Hepatocyte (in vitro differentiated cells): Measurements from ENCODE around the gene ASIC2. TPM values are rescaled to one million over a fixed set of nuclear protein-coding genes. Genes with fewer than 3 reads are reported as not detected.

Experiments
- DNase-seq: peaks from one replicate; pipeline ENCODE4 v3.0.0-alpha.2; 2016; ENCODE audit warnings: low spot score
- H2AFZ ChIP-seq: fragments of 200-600 bp; sonication (generic); 2 replicates; pipeline ENCODE4 v1.6.0; 2016; ENCODE audit warnings: antibody characterized with exemption, mild to moderate bottlenecking
- H3K27ac ChIP-seq: fragments of 200-600 bp; sonication (generic); 2 replicates; pipeline ENCODE4 v1.5.1; 2016; ENCODE audit warnings: mild to moderate bottlenecking
- H3K27me3 ChIP-seq: fragments of 200-600 bp; sonication (generic); 2 replicates; pipeline ENCODE4 v1.6.1; 2016
- H3K36me3 ChIP-seq: fragments of 200-600 bp; sonication (generic); replicated peaks from 2 replicates; pipeline ENCODE4 v1.5.1; 2016; ENCODE audit warnings: low read depth; ENCODE audit not compliant: insufficient read depth
- H3K4me1 ChIP-seq: fragments of 200-600 bp; sonication (generic); 2 replicates; pipeline ENCODE4 v1.5.1; 2016; ENCODE audit warnings: mild to moderate bottlenecking, moderate library complexity; ENCODE audit not compliant: insufficient read depth
- H3K4me2 ChIP-seq: fragments of 200-600 bp; sonication (generic); 2 replicates; pipeline ENCODE4 v1.6.0; 2016
- H3K4me3 ChIP-seq: fragments of 200-600 bp; sonication (generic); 2 replicates; pipeline ENCODE4 v1.5.1; 2016; ENCODE audit warnings: mild to moderate bottlenecking
- H3K79me2 ChIP-seq: fragments of 200-600 bp; sonication (generic); 2 replicates; pipeline ENCODE4 v1.6.0; 2017; ENCODE audit warnings: mild to moderate bottlenecking
- H3K9me2 ChIP-seq: fragments of 200-600 bp; sonication (generic); replicated peaks from 2 replicates; pipeline ENCODE4 v1.6.0; 2017; ENCODE audit warnings: mild to moderate bottlenecking; ENCODE audit not compliant: insufficient read depth
- H3K9me3 ChIP-seq: fragments of 200-600 bp; sonication (generic); 2 replicates; pipeline ENCODE4 v1.5.1; 2016; ENCODE audit warnings: low read depth, mild to moderate bottlenecking
- H4K20me1 ChIP-seq: fragments of 200-600 bp; sonication (generic); 2 replicates; pipeline ENCODE4 v1.6.0; 2016; ENCODE audit warnings: mild to moderate bottlenecking; ENCODE audit not compliant: insufficient read depth, poor library complexity, severe bottlenecking
- CTCF ChIP-seq: fragments of 200-600 bp; sonication (generic); IDR thresholded peaks from 2 replicates; pipeline ENCODE4 v1.5.1; 2016; ENCODE audit warnings: antibody characterized with exemption, mild to moderate bottlenecking; ENCODE audit not compliant: poor library complexity
- EZH2 ChIP-seq: fragments of 200-600 bp; sonication (generic); IDR thresholded peaks from 2 replicates; pipeline ENCODE4 v1.6.1; 2016; ENCODE audit warnings: antibody characterized with exemption, mild to moderate bottlenecking, borderline replicate concordance
- EZH2phosphoT487 ChIP-seq: fragments of 200-600 bp; sonication (generic); IDR thresholded peaks from one replicate; pipeline ENCODE4 v1.6.1; 2018; ENCODE audit warnings: antibody characterized with exemption, mild to moderate bottlenecking, low read depth, moderate library complexity; ENCODE audit not compliant: unreplicated experiment, severe bottlenecking
- WGBS: methylation state at CpG from one replicate; pipeline ENCODE4 v1.1.6; 2016; ENCODE audit warnings: low lambda C conversion rate; ENCODE audit errors: missing lambda C conversion rate; 5-methylcytosine and 5-hydroxymethylcytosine counted together
- polyA plus RNA-seq: library from polyadenylated mRNA; unstranded; fragments of >200 nt; fragmentation: Nextera tagmentation; extraction: Ambion mirVana; gene quantifications from 2 replicates; pipeline ENCODE4 v1.2.1, GENCODE V29; 2016
- total RNA-seq: library from RNA; depleted of rRNA; stranded (reverse); fragments of >200 nt; gene quantifications from 2 replicates; pipeline ENCODE4 v1.2.3, GENCODE V29; 2014

Gene ASIC2
- total and polyA plus RNA-seq, 2 experiments from 2014 or later: 2.3 to 3.3 TPM

DNA sequence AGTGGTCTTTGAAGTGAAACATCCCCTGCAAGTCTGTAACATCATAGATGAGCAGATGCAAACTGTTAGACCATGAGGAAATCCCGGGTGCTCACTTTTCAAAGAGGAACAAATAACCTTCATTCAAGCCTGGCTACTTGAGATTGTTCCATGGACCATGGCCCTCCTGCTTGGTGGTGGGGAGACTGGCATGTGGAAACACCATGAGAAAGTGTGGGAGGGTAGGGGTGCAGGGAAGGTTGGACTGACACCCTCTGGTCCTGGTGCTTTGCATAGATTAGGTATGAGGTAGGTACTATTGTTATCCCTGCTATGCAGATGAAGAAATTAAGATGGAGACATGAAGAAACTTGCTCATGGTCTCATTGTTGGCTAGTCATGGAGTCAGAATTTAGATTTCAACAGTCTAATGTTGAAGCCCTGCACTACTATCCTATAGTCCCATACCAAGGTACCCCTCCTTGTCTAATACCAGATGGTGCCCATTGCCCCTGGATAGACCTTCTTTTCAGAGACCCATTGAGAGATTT lies 242.4 kb downstream of the ASIC2 start:
- no peaks in the 10 kb centered on the region for H3K36me3 ChIP-seq
- no peaks in the 10 kb centered on the region for H3K9me3 ChIP-seq
- no peak overlapping the region for H3K4me3 ChIP-seq
- DNase-seq: no peak
- 69% methylated on average over 1 of the region's 1 CpG for whole genome bisulfite sequencing
- no peak for TF ChIP-seq EZH2phosphoT487
- TF ChIP-seq CTCF: no peak
- no peak overlapping the region for H3K27ac ChIP-seq
- no peaks in the 10 kb centered on the region for H4K20me1 ChIP-seq
- H3K27me3 ChIP-seq: no peaks in the 10 kb centered on the region
- H3K4me2 ChIP-seq: no peak overlapping the region
- no peak overlapping the region for H2AFZ ChIP-seq
- no peaks in the 10 kb centered on the region for H3K4me1 ChIP-seq
- H3K79me2 ChIP-seq: no peaks in the 10 kb centered on the region
- no peaks in the 10 kb centered on the region for H3K9me2 ChIP-seq

GRCh38 chr17:33049781-33050414 lies 243.2 kb downstream of the ASIC2 start:
- Histone ChIP-seq H3K4me2 (no peak overlapping the region), H2AFZ (no peak overlapping the region), H3K4me1 (no peaks in the 10 kb centered on the region), H3K79me2 (no peaks in the 10 kb centered on the region), H3K9me2 (no peaks in the 10 kb centered on the region), H3K4me3 (no peak overlapping the region), H3K9me3 (no peaks in the 10 kb centered on the region), H3K27me3 (no peaks in the 10 kb centered on the region), H3K36me3 (no peaks in the 10 kb centered on the region), H4K20me1 (no peaks in the 10 kb centered on the region), H3K27ac (no peak overlapping the region)
- peak; percentile 72 for TF ChIP-seq CTCF
- no peak for TF ChIP-seq EZH2phosphoT487
- 46% methylated on average over 11 of the region's 11 CpGs for WGBS
- DNase-seq: peak; percentile 64

- Histone ChIP-seq H3K4me3 (no peak overlapping the region), H4K20me1 (no peaks in the 10 kb centered on the region), H3K4me2 (no peak overlapping the region), H2AFZ (no peak overlapping the region), H3K27me3 (no peaks in the 10 kb centered on the region), H3K9me2 (no peaks in the 10 kb centered on the region), H3K27ac (no peak overlapping the region), H3K79me2 (no peaks in the 10 kb centered on the region), H3K36me3 (no peaks in the 10 kb centered on the region), H3K4me1 (no peaks in the 10 kb centered on the region), H3K9me3 (no peaks in the 10 kb centered on the region)
- 68% methylated on average over 10 of the region's 10 CpGs for WGBS
- no peak for DNase-seq
- TF ChIP-seq EZH2phosphoT487: no peak
- TF ChIP-seq CTCF: no peak
- TF ChIP-seq EZH2: no peak
Measured at GRCh38 chr17:33046361-33047255, 246.5 kb downstream of the ASIC2 start.
